GM12878 (cell line): Measurements from ENCODE around the gene ST3GAL5. TPM values are rescaled to one million over a fixed set of nuclear protein-coding genes. Genes with fewer than 3 reads are reported as not detected.

Source experiments
- ATAC-seq: fragments of 200-7000 bp; cut with Tn5 transposase; 3 replicates; pipeline ENCODE4 v1.9.1; 2020; ENCODE audit warnings: mild to moderate bottlenecking, moderate library complexity
- BruUV-seq: library from RNA; stranded (reverse); fragments of 400-500 nt; replicated peaks from 2 replicates; lab custom pipeline; 2021; lab: Mats Ljungman, UMichigan
- CTCF ChIA-PET: fragments of 300-600 bp; sonication (Branson Sonifier 250); formaldehyde crosslinking; extraction: SDS; loops from one replicate; lab custom pipeline; 2021; ENCODE audit warnings: inconsistent platforms; lab: Yijun Ruan, JAX
- POLR2A ChIA-PET: fragments of 350-600 bp; formaldehyde crosslinking; extraction: SDS; loops from one replicate; lab custom pipeline; 2021; ENCODE audit warnings: inconsistent platforms; lab: Charles Lee
- RAD21 ChIA-PET: fragments of 300-600 bp; sonication (Branson Sonifier 250); formaldehyde crosslinking; loops from one replicate; lab custom pipeline; 2023; ENCODE audit warnings: antibody characterized with exemption; ENCODE audit not compliant: unreplicated experiment; lab: Charles Lee
- SMC1A ChIA-PET: fragments of 300-600 bp; sonication (Branson Sonifier 250); formaldehyde crosslinking; loops from one replicate; lab custom pipeline; 2023; ENCODE audit not compliant: unreplicated experiment, uncharacterized antibody; lab: Charles Lee
- DNase-seq: peaks from one replicate; pipeline ENCODE4 v3.0.0-alpha.2; 2011; ENCODE audit warnings: low read depth, low spot score
- FAIRE-seq: peaks from 3 replicates; lab custom pipeline; 2011; peaks lifted over from hg19 to GRCh38; lab: Jason Lieb, UNC
- H2AFZ ChIP-seq: 2 replicates; pipeline ENCODE4 v1.6.0; 2011; ENCODE audit warnings: low read depth, low read length, control low read depth; ENCODE audit not compliant: control insufficient read depth
- H3K27ac ChIP-seq: 2 replicates; pipeline ENCODE4 v1.5.1; 2011; ENCODE audit warnings: control low read depth; ENCODE audit not compliant: control insufficient read depth, insufficient read depth
- H3K27me3 ChIP-seq, 2 experiments: replicated peaks in 1 of 2; 2 replicates each; pipeline versions ENCODE4 v1.6.0 to v1.6.1; 2011; ENCODE audit warnings: low read length in 1 of 2; ENCODE audit not compliant: control insufficient read depth in 2 of 2, insufficient read depth in 2 of 2
- H3K36me3 ChIP-seq, 2 experiments: 2 replicates each; pipeline ENCODE4 v1.5.1; 2011; ENCODE audit warnings: low read length in 1 of 2; ENCODE audit not compliant: control insufficient read depth in 2 of 2, insufficient read depth in 2 of 2
- H3K4me1 ChIP-seq: 2 replicates; pipeline ENCODE4 v1.6.1; 2011; ENCODE audit warnings: mild to moderate bottlenecking, low read length, moderate library complexity, mixed read lengths; ENCODE audit not compliant: control insufficient read depth, insufficient read depth
- H3K4me2 ChIP-seq: 2 replicates; pipeline ENCODE4 v1.6.0; 2011; ENCODE audit warnings: control low read depth; ENCODE audit not compliant: control insufficient read depth, insufficient read depth
- H3K4me3 ChIP-seq: fragments of 200-600 bp; sonication (generic); 2 replicates; pipeline ENCODE4 v1.5.1; 2016
- H3K79me2 ChIP-seq: 2 replicates; pipeline ENCODE4 v1.6.0; 2011; ENCODE audit warnings: low read length; ENCODE audit not compliant: control insufficient read depth, insufficient read depth
- H3K9ac ChIP-seq: 2 replicates; pipeline ENCODE4 v1.8.0; 2011; ENCODE audit warnings: low read length, control low read depth, mixed read lengths; ENCODE audit not compliant: control insufficient read depth, insufficient read depth
- H3K9me3 ChIP-seq: replicated peaks from 3 replicates; pipeline ENCODE4 v1.5.1; 2011; ENCODE audit warnings: mild to moderate bottlenecking, low read length; ENCODE audit not compliant: control insufficient read depth, insufficient read depth
- H4K20me1 ChIP-seq: 2 replicates; pipeline ENCODE4 v1.6.0; 2011; ENCODE audit not compliant: control insufficient read depth, insufficient read depth
- ESRRA ChIP-seq: IDR thresholded peaks from 2 replicates; pipeline ENCODE4 v1.6.1; 2012; ENCODE audit warnings: mild to moderate bottlenecking, low read length, improper control_type of control experiment
- FOS ChIP-seq: IDR thresholded peaks from 3 replicates; pipeline ENCODE4 v1.6.1; 2011; ENCODE audit warnings: borderline replicate concordance; ENCODE audit not compliant: insufficient read length; ENCODE audit errors: extremely low read depth
- FOXM1 ChIP-seq: IDR thresholded peaks from 2 replicates; pipeline ENCODE4 v1.6.1; 2012; ENCODE audit warnings: low read depth, mild to moderate bottlenecking, inconsistent platforms, low read length, moderate library complexity
- HCFC1 ChIP-seq: fragments of 150-350 bp; IDR thresholded peaks from 2 replicates; pipeline ENCODE4 v1.6.1; 2014; ENCODE audit warnings: low read length
- JUND ChIP-seq: IDR thresholded peaks from 2 replicates; pipeline ENCODE4 v1.6.1; 2012; ENCODE audit warnings: low read depth, mild to moderate bottlenecking, low read length, improper control_type of control experiment, moderate library complexity
- KLF5 ChIP-seq: fragments of 450-650 bp; IDR thresholded peaks from 2 replicates; pipeline ENCODE4 v1.6.1; 2014; ENCODE audit warnings: mild to moderate bottlenecking; ENCODE audit not compliant: partially characterized antibody
- NFYA ChIP-seq: IDR thresholded peaks from 2 replicates; pipeline ENCODE4 v1.6.1; 2011; ENCODE audit warnings: low read depth, mild to moderate bottlenecking, low read length, improper control_type of control experiment, borderline replicate concordance
- NR2C1 ChIP-seq: fragments of 450-650 bp; IDR thresholded peaks from 2 replicates; pipeline ENCODE4 v1.6.1; 2017; ENCODE audit warnings: antibody characterized with exemption, mild to moderate bottlenecking, moderate library complexity
- PAX8 ChIP-seq: fragments of 450-650 bp; IDR thresholded peaks from 2 replicates; pipeline ENCODE4 v1.6.1; 2017; ENCODE audit warnings: mild to moderate bottlenecking, moderate library complexity
- RFX5 ChIP-seq: IDR thresholded peaks from 2 replicates; pipeline ENCODE4 v1.6.1; 2011; ENCODE audit warnings: low read depth, low read length, improper control_type of control experiment
- YBX1 ChIP-seq: fragments of 450-650 bp; IDR thresholded peaks from 2 replicates; pipeline ENCODE4 v1.6.1; 2016; ENCODE audit warnings: antibody characterized with exemption
- ZBTB40 ChIP-seq: fragments of 450-650 bp; IDR thresholded peaks from 2 replicates; pipeline ENCODE4 v1.6.1; 2016; ENCODE audit warnings: mild to moderate bottlenecking, moderate library complexity, borderline replicate concordance
- ZNF217 ChIP-seq: fragments of 450-650 bp; IDR thresholded peaks from 2 replicates; pipeline ENCODE4 v1.6.1; 2017; ENCODE audit warnings: antibody characterized with exemption, mild to moderate bottlenecking
- ZNF592 ChIP-seq: fragments of 450-650 bp; IDR thresholded peaks from 2 replicates; pipeline ENCODE4 v1.6.1; 2017; ENCODE audit warnings: mild to moderate bottlenecking, moderate library complexity
- ZNF622 ChIP-seq: fragments of 450-650 bp; IDR thresholded peaks from 2 replicates; pipeline ENCODE4 v1.6.1; 2017; ENCODE audit warnings: mild to moderate bottlenecking, inconsistent platforms
- WGBS: methylation state at CpG from one replicate; pipeline ENCODE4 v1.1.6; 2016; ENCODE audit warnings: low lambda C conversion rate; ENCODE audit not compliant: insufficient replicate concordance, insufficient coverage; ENCODE audit errors: missing lambda C conversion rate; 5-methylcytosine and 5-hydroxymethylcytosine counted together
- in situ Hi-C: fragments of 300-500 bp; cut with MboI; formaldehyde crosslinking; loops from 9 replicates; pipeline ENCODE4 v1.14.3; 2018; ENCODE audit warnings: mixed read lengths
- intact Hi-C: fragments of 100-400 bp; cut with micrococcal nuclease; formaldehyde crosslinking; loops from one replicate; pipeline ENCODE4 v1.14.2; 2022; ENCODE audit not compliant: unreplicated experiment
- polyA plus RNA-seq, 11 experiments: library from polyadenylated mRNA; depleted of rRNA in 4 of 11; unstranded in 6 of 11; stranded (reverse) in 5 of 11; fragments of >200 nt; fragmentation: Nextera tagmentation in 4 of 11; fragmentation: Illumina TruSeq in 1 of 11; extraction: Ambion mirVana in 4 of 11; extraction: Trizol in 1 of 11; gene quantifications; 1 replicate in 1 of 11; 2 replicates in 10 of 11; pipeline versions ENCODE4 v1.2.1 to v1.2.3, GENCODE V29; 2011 to 2016; ENCODE audit warnings: inconsistent platforms in 2 of 11, missing spikeins in 2 of 11, low read depth in 1 of 11
- total RNA-seq, 4 experiments: library from RNA; depleted of rRNA in 3 of 4; stranded (reverse); fragments of >200 nt in 3 of 4; fragmentation: Illumina TruSeq in 1 of 4; extraction: Trizol in 1 of 4; gene quantifications; 2 replicates each; pipeline versions ENCODE4 v1.2.1 to v1.2.3, GENCODE V29; 2013 to 2021
- TF ChIP-seq, protein P1 (sequence below): IDR thresholded peaks from 2 replicates; pipeline ENCODE4 v1.6.1; 2012; ENCODE audit warnings: low read depth, low read length, improper control_type of control experiment

The ST3GAL5 gene
- total and polyA plus RNA-seq, 10 of the 15 experiments (the other 5 are each of a cell fraction or from before 2014, with no cell fraction given), result 5.2 to 60.9 (median 10.2) TPM

DNA sequence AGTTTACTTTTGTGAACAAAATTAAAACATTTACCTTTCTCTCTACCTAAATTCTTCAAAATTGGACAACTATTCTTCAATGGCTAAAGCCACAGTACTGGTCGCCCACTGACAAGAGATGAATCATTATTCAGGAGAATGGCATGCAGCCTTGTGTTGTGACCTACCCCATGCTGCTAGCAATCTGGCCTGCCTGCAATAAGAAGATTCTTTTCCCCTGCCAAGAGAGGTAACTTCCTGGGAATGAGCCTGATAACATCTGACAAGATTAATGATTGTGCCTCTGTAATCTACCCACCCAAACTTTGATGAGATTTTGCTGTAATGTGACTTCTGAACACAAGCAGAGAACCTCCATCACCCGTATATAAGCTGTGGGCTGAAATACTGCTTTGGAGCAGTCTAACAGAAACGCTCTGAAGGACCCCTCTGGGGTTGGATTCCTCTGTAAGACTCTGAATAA is 47.0 kb upstream of the ST3GAL5 start (continued):
- TF ChIP-seq ZNF592, result no peak
- no peak for TF ChIP-seq FOXM1
- no peak for TF ChIP-seq KLF5
- no peak for TF ChIP-seq YBX1

DNA sequence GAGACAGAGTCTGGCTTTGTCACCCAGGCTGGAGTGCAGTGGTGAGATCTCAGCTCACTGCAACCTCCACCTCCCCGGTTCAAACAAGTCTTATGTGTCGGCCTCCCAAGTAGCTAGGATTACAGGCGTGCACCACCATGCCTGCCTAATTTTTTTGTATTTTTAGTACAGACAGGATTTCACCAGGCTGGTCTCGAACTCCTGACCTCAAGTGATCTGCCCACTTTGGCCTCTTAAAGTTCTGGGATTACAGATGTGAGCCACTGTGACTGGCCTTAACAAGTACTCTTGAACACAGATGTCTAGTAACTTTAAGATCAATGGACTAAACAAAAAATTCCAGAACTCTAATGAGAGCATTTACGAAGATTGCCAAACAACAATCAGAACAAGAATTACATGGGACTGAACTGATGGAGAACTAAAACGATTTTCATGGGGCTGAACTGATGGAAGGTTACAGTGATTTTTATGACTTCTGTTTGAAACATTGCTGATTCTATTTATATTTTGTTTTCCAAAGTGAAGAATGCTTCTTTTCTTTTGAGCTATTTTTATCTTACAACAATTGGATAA is 46.5 kb upstream of the ST3GAL5 start:
- Histone ChIP-seq H3K9ac (no peak overlapping the region), H4K20me1 (no peaks in the 10 kb centered on the region), H3K79me2 (no peaks in the 10 kb centered on the region), H3K4me1 (no peaks in the 10 kb centered on the region), H3K9me3 (no peaks in the 10 kb centered on the region), H3K36me3 (no peaks in the 10 kb centered on the region), H3K4me3 (no peak overlapping the region), H3K27ac (no peak overlapping the region), H3K4me2 (no peak overlapping the region), H2AFZ (no peak overlapping the region), H3K27me3 (no peaks in the 10 kb centered on the region)
- WGBS, result 40% methylated on average over 6 of the region's 6 CpGs
- ChIA-PET RAD21 (no interaction called here), CTCF (no interaction called here), SMC1A (no interaction called here), POLR2A (no interaction called here)
- BruUV-seq, result no TSS peak
- intact Hi-C loops, result no loop called here
- ATAC-seq (no peak), DNase-seq (no peak), FAIRE-seq (no peak)
- in situ Hi-C loops, result no loop called here
- TF ChIP-seq RFX5, result no peak
- TF ChIP-seq, protein P1, sequence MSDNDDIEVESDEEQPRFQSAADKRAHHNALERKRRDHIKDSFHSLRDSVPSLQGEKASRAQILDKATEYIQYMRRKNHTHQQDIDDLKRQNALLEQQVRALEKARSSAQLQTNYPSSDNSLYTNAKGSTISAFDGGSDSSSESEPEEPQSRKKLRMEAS, result no peak
- no peak for TF ChIP-seq HCFC1
- no peak for TF ChIP-seq ZBTB40
- TF ChIP-seq NFYA, result no peak
- no peak for TF ChIP-seq FOS
- no peak for TF ChIP-seq ZNF217
- TF ChIP-seq NR2C1, result no peak
- TF ChIP-seq ZNF622, result no peak
- no peak for TF ChIP-seq ESRRA
- TF ChIP-seq PAX8, result no peak
- no peak for TF ChIP-seq JUND
- TF ChIP-seq YBX1, result no peak
